Measurements from ENCODE around the gene CACNA2D2.

DNA sequence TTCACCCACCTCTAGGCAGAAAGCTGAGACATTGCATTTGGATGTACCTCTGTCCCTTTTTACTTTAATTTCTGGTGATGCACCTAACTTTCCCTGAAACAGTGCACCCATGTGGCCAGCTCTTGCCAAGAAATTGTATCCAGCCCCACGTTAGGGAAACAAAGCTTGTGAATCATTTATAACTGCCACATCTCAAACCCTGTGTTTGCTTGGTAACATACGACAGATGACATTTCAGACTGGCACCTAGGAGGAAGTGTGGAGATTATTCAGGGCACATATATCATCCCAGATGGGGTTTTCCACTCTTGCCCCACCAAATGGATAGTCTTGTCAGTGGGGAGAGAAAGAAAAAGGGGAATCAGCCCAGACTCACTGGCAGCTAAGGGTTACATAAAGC, 150.7 kb downstream of the CACNA2D2 start:
- TF ChIP-seq CTCF (conservative IDR thresholded peaks at IDR 0.05 in 1 of 2, IDR thresholded peaks at IDR 0.05 in 1 of 2; ENCODE audit: low read depth in 1 of 2, low read length in 2 of 2) (peak in 1 of 2 donors; percentile 25), EZH2 (IDR thresholded peaks at IDR 0.05; ENCODE audit: low read length, missing control alignments) (no peak)

All from fibroblast of lung (primary cell).